ENCODE data around the gene TAF15.

Gene TAF15

GRCh38 chr17:35808962-35809854, at the start of gene TAF15:
Gene TAF15, plus strand, starts transcription at chr17:35809484. Its CDS starts 86 bp downstream, at chr17:35809570.
- in situ Hi-C loops (cut with MboI; ENCODE audit: low sequenced_read_pairs) = no loop called here

DNA sequence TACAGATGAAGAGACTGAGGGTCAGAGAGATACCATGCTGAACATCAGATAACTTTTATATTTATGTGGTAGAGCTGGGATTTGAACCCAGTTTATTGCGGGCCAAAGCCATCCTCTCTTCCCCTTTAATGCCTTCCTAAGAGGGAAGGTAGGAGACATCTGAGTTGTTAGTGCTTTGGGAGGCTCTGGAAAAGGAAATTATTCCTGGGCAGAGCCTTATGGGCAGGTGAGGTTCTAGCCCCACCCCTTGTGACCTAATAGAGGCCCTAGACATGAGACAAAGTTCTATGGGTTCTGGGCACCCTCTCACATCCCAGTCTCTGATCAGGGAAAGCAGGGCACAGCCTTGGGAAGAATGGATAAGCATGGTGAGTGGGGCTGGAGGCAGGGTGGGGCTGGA, 48.7 kb upstream of the TAF15 start, which contains the start of gene C17orf50:
TSS of gene C17orf50 (plus strand) at position 301 of the 400 bp plus-strand sequence. CDS start at position 356, 55 bp downstream.
- in situ Hi-C loops (cut with MboI; ENCODE audit: low sequenced_read_pairs) = no loop called here

DNA sequence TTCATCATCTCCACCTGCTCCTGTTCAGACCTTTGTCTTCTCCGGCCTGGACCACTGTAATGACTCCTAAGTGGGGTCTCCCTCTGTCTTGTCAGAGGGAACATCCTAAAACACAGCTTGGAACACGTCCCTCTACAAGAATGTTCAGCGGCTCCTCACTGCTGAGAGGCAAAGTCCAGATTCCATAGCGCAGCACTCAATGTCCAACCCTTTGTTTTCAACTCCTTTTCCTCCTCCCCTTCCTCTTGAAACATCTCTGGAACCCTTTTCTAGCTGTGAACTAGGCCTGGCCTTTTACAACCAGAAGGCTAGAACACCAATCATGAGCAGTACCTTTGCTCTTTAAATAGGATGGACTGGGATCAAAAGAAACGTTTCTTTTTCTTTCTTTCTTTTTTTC, 47.7 kb upstream of the TAF15 start:
- in situ Hi-C loops (cut with MboI; ENCODE audit: low sequenced_read_pairs) = no loop called here

DNA sequence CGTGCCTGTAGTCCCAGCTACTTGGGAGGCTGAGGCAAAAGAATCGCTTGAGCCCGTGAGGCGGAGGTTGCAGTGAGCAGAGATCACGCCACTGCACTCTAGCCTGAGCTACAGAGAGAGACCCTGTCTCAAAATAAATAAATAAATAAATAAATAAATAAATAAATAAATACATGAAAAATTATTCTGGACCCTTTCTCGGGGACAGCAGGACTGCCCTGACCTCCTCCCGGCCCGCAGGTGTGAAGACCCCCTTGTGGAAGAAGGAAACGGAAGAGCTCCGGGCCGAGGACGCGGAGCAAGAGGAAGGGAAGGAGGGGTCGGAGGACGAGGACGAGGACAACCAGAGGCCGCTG, 45.5 kb upstream of the TAF15 start:
- in situ Hi-C loops (cut with MboI; ENCODE audit: low sequenced_read_pairs) = no loop called here

- in situ Hi-C loops (cut with MboI; ENCODE audit: low sequenced_read_pairs) = no loop called here
These were observed 44.9 kb upstream of the TAF15 start for GRCh38 chr17:35764123-35764991.

- in situ Hi-C loops (cut with MboI; ENCODE audit: low sequenced_read_pairs) = no loop called here
These were observed 44.1 kb upstream of the TAF15 start for GRCh38 chr17:35765086-35765710.

GRCh38 chr17:35765756-35766488, 43.4 kb upstream of the TAF15 start:
- in situ Hi-C loops (cut with MboI; ENCODE audit: low sequenced_read_pairs) = no loop called here

DNA sequence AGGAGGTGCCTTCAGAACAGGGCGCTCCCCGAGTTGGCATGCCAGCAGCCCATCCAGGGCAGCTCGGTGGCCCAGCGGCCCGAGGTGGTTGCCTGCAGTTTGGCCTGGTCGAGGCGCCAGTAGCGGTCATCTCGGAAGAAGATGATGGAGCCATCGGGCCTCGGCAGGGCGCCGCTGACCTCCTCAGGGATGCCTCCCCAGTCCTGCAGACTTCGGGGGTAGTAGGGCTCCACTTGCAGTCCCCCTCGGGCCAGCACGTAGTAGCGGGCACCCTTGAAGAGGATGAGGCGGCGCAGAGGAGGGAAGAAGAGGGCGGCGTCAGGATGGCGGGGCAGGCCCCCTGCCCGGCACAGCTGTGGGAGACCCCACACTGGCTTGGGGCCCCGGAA, 42.8 kb upstream of the TAF15 start:
- in situ Hi-C loops (cut with MboI; ENCODE audit: low sequenced_read_pairs) = no loop called here

- in situ Hi-C loops (cut with MboI; ENCODE audit: low sequenced_read_pairs) = no loop called here
These were observed 42.3 kb upstream of the TAF15 start for GRCh38 chr17:35766903-35767510.

GRCh38 chr17:35768797-35769196, 40.5 kb upstream of the TAF15 start:
- in situ Hi-C loops (cut with MboI; ENCODE audit: low sequenced_read_pairs) = no loop called here

DNA sequence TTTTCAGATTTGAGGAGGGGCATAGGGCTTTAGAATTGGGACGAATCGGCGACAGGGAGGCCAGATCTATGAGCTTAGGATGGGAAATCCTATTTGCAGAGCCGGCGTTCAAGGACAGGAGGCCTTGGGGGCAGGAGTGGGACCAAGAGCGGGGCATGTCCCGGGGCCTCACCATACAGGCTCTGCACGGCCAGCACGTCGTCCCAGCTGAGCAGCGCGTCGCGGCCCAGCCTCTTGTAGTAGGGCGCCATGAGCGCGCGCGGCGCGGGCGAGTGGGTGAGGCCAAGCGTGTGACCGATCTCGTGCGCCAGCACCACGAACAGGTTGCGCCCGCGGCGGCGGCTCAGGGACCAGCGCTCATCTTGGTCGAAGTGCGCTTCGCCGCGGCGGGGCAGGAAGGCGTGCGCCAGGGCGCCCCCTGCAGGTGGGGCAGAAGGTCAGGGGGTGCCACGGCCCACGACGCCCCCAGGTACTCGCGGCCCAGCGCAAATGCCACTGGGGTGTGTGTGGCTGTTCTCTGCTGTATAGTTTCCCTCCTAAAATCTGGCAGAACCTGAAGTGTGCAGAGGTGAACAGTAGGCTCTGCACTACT, 39.3 kb upstream of the TAF15 start:
- in situ Hi-C loops (cut with MboI; ENCODE audit: low sequenced_read_pairs) = no loop called here

- in situ Hi-C loops (cut with MboI; ENCODE audit: low sequenced_read_pairs) = no loop called here
These were observed 36.2 kb upstream of the TAF15 start for GRCh38 chr17:35773129-35773528.

- in situ Hi-C loops (cut with MboI; ENCODE audit: low sequenced_read_pairs) = no loop called here
These were observed 35.4 kb upstream of the TAF15 start for GRCh38 chr17:35773679-35774425.

DNA sequence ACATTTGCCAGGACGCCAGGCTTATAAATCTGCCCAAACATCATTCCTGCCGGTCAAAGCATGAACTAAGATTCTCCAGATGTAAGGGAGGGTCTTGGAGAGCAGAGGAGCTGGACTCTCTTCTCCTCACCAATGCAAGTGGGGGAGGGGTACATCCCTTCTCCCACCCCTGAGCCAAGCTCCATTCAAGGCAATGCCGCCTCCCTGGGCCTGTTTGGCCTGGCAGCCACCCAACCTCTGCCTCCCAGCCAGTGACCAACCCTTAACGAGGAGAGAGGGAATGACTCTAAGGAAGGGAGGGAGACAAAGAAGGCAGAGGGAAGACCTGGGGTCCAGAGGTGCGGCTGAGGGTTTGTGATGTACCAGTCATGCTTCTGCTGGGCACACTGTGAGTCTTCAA, 34.8 kb upstream of the TAF15 start:
- in situ Hi-C loops (cut with MboI; ENCODE audit: low sequenced_read_pairs) = no loop called here

- in situ Hi-C loops (cut with MboI; ENCODE audit: low sequenced_read_pairs) = no loop called here
These were observed 34.2 kb upstream of the TAF15 start for GRCh38 chr17:35775039-35775438.

DNA sequence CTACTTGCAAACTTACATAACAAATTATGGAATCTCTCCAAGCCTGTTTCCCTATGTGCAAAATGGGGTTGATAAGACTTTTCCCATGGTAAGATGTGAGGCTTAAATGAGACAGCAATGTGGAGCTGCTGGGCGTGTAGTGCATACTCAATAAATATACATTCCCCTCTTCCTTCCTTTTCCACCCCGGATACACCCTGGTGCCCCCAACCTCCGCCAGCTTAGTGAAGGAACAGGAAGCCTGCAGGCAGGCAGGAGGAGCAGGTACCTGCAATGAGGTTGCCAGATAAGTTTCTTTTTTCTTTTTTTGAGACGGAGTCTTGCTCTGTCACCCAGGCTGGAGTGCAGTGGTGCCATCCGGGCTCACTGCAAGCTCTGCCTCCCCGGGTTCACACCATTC, 33.7 kb upstream of the TAF15 start:
- in situ Hi-C loops (cut with MboI; ENCODE audit: low sequenced_read_pairs) = no loop called here

DNA sequence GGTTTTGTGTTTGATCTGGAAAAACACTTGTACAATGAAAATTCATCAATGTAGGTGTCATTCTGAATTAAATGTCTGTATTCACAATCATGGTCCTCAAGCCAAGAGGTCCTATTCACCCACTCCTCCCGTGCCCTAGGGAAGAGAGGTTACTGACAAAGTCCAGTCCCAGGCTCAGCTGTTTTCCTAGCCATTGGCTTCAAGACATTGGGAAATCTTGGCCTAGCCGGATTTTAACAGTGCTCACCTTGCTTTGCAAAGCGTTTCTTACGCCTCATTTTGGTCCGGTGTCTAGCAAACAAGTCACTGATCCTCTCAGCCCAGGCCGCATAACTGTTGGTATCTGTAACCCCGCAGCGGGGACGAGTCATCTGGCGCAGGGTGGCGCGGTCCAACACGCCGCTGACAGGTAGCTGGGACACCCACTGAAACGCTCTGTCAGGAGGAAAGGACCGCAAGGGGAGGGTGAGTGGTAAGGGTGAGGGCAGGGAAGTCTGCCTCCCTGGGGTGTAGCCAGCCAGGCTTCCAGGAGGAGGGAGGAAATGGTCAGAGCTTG, 30.6 kb upstream of the TAF15 start:
- in situ Hi-C loops (cut with MboI; ENCODE audit: low sequenced_read_pairs) = no loop called here

DNA sequence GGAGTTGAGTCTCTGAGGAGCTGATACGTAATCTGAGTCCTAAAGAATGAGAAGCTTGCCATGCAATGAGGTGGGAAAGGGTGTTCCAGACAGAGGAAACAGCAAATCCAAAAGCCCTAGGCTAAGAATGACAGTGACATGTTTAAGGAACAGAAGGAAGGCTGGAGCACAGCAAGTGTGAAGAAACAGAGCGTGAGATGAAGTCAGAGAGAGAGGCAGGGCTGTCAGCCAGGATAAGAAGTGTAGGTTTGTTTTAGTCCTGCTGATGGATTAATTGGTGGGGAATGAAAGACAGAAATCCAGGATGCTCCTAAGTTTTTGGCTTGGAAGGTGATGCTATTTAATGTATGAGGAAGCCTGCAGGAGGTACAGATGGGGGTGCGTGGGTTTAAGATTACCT, 28.3 kb upstream of the TAF15 start:
- in situ Hi-C loops (cut with MboI; ENCODE audit: low sequenced_read_pairs) = no loop called here

DNA sequence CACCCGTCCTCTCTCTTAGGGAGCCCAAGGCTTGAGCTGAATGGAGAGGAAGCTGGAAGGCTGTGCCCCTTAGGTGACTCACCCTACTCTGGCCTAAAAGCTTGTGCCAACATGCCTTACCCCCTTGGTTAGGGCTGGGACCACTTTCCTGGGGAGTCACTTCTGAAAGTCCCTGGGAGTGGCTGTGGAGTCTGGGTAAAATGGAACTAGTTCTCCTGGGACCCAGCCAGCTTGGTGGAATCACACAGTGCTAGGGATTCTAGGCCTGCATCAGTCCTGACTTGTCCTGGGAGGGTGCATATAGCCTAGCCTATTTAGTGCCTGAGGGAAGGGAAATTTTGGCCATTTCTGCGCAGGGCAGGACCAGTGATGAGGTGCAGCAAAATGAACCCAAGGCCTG, 24.4 kb upstream of the TAF15 start:
- in situ Hi-C loops (cut with MboI; ENCODE audit: low sequenced_read_pairs) = no loop called here
